ENCODE measurements around the gene PRELP. TPM values are rescaled to one million over a fixed set of nuclear protein-coding genes. Genes with fewer than 3 reads are reported as not detected.

PRELP gene
- total RNA-seq, 1 donor from 2014 or later = 7.0 TPM

DNA sequence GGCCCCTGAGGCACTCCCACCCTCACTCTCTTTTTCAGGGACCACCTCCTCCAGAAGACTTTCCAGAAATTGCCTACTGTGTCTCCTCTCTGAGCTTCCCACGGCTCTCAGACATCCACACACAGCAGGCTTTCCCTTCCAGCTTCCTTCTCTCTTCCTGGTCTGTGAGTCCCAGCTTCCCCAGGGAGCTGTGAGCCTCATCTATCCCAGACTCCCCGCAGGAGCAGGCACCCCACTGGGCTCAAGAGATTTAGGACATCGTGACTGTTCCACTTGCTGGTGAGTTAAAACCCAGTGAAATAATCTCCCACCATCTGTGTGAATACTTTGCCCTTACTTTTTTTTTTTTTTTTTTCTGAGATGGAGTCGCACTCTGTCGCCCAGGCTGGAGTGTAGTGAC lies 22.0 kb upstream of the PRELP start:
- no peak for DNase-seq (ENCODE audit: low spot score)

DNA sequence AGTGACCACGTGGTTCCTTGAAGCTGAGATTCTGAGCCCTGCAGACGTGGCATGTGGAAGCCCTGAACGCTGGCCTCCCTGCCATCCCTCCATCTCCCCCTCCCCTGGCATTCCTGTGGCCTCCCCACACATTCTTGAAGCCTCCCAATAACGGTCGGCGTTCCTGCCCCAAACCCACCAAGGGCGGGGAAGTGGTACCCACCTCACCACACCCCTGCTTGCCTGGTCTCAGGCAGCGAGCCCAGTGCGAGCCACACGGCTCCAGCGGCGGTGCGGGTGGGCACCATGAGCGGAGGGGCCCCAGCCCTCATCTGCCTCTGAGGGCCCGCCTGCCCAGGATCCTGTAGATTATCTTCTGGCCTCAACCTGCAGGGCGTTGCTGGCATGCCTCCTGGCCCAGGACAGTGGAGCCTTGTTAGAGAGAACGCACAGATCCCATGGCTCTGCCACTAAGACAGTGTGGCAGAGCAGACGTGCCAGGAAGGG lies 20.6 kb upstream of the PRELP start:
- no peak for DNase-seq (ENCODE audit: low spot score)

- DNase-seq (ENCODE audit: low spot score) = no peak
Measured at GRCh38 chr1:203455706-203456105, 19.9 kb upstream of the PRELP start.

GRCh38 chr1:203456577-203456976 lies 19.0 kb upstream of the PRELP start:
- DNase-seq (ENCODE audit: low spot score) = no peak

- no peak for DNase-seq (ENCODE audit: low spot score)
Measured at GRCh38 chr1:203458078-203458477, 17.5 kb upstream of the PRELP start.

DNA sequence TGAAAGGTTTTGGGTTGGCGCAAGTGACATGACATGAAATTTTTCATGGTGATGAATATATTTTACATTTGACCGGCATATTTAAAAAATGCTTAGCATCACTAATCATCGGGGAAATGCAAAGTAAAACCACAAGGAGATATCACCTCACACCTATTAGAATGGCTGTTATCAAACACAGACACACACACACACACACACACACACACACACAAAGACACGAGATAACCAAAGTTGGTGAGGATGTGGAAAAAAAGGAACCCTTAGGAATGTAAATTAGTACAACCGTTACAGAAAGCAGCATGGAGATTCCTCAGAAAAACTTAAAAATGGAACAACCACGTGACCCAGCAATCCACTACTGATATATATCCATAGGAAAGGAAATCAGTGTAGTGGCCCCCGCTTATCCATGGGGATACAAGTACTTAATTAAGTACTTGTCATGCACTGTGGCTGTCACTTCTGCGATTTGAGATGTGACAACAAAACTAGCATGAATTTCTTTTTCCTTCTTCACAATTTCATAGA lies 15.9 kb upstream of the PRELP start:
- no peak for DNase-seq (ENCODE audit: low spot score)

- DNase-seq (ENCODE audit: low spot score) = no peak
Measured at GRCh38 chr1:203461717-203462116, 13.9 kb upstream of the PRELP start.

- no peak for DNase-seq (ENCODE audit: low spot score)
Measured at GRCh38 chr1:203462143-203462542, 13.5 kb upstream of the PRELP start.

DNA sequence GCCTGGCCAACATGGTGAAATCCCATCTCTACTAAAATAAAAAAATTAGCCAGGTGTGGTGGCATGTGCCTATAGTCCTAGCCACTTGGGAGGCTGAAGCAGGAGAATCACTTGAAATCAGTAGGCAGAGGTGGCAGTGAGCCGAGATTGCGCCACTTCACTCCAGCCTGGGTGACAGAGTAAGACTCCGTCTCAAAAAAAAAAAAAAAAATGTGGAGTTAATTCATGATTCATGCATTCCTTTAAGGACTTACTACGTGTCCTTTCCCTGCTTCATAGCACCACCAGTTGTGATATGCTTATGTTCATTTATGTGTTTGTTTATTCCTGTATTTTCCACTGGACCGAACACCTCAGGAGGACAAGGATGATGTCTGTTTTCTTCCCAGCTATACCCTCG lies 12.7 kb upstream of the PRELP start:
- peak; percentile 44 for DNase-seq (ENCODE audit: low spot score)

- no peak for DNase-seq (ENCODE audit: low spot score)
Measured at GRCh38 chr1:203463469-203464062, 12.0 kb upstream of the PRELP start.

DNA sequence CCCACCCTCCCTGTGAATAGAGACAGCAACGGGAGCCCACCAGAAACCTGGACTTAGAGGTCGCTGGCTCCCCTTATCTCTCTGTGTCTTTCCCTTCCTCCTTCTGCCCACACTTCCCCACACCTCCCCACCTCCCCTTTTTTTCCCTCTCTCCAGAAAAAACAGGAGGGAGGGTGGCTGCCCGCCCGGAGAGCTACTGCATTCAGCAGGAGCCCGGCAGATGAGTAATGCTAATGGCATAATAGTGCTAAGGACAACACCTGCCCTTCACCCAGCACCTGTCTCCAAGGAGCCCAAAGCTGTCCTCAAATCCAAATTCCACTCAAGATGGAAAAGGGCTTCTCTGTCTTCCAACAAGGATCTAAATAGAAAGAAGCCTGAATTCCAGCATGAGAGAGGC lies 11.4 kb upstream of the PRELP start:
- DNase-seq (ENCODE audit: low spot score) = peak; percentile 53

- no peak for DNase-seq (ENCODE audit: low spot score)
Measured at GRCh38 chr1:203464743-203465142, 10.9 kb upstream of the PRELP start.

DNA sequence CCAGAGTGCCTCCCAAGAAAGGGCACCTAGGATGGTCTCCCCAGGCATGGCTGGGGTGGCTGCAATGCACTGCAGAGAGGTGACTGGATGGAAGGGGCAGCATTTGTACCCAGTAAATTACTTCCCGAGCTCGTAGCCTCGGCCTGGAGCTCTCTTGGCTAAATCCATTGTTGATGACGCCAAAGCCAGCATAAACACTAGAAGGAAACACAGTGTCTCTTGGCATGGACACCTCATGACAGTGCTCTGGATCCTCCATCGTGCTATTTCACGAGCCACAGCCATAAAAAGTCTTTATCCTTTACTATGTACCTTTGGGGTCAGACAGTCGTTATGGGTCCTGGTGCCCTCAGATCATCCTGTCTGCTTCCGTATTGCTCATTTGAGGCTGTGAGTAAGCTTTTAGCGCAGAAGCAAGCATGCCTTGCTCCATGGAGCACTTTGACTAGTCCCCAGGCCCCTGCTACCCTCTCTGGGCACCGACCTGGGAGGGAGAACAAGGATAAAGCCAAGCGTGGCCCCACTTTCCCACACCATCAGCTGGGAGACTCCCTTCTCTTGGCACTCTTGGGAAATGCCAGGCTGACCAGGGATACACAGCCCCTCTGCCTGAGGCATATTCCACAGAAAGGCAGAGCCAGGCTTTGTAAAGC lies 10.3 kb upstream of the PRELP start:
- no peak for DNase-seq (ENCODE audit: low spot score)

GRCh38 chr1:203465948-203466347 lies 9.7 kb upstream of the PRELP start:
- peak; percentile 93 for DNase-seq (ENCODE audit: low spot score)

DNA sequence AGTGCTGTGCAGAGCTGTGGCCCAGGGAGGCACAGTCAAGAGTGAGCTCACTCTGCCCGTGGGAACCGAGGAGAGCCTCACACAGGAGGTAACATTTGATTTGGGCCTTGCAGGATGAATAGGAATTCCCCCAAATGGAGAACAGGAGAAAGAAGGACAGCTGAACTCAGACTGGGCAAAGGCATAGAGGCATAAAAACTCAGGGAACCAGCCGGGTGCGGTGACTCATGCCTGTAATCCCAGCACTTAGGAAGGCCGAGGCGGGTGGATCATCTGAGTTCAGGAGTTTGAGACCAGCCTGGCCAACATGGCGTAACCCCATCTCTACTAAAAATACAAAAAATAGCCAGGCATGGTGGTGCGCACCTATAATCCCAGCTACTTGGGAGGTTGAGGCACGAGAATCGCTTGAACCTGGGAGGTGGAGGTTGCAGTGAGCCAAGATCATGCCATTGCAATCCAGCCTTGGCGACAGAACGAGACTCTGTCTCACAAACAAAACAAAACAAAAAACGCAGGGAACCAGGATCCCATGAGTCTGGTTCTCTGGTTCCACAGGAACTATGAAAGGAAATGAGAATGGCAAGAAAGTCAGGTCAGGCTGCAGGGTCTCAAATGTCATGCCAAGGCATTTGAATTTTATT lies 8.6 kb upstream of the PRELP start:
- peak; percentile 64 for DNase-seq (ENCODE audit: low spot score)

GRCh38 chr1:203467550-203467921 lies 8.1 kb upstream of the PRELP start:
- peak; percentile 66 for DNase-seq (ENCODE audit: low spot score)

DNA sequence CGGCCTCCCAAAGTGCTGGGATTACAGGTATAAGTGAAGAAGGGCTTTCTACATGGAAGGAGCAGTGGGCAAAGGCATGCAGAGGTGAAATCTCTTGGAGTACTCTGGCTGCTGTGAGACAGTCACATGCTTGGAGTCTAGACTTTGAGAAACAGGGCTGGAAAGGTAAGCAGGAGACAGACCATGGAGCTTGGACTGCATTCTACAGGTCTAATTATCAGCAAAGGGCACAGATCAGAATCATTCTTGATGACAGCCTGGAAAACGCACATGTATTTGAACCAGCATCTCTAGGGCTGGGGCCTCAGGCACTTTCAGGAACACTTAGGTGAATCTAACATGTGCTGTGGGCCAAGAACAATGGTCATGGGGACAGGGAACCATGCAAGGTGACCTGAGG lies 7.3 kb upstream of the PRELP start:
- DNase-seq (ENCODE audit: low spot score) = no peak

GRCh38 chr1:203470240-203470639 lies 5.4 kb upstream of the PRELP start:
- DNase-seq (ENCODE audit: low spot score) = no peak

- DNase-seq (ENCODE audit: low spot score) = no peak
Measured at GRCh38 chr1:203471841-203472240, 3.8 kb upstream of the PRELP start.

DNA sequence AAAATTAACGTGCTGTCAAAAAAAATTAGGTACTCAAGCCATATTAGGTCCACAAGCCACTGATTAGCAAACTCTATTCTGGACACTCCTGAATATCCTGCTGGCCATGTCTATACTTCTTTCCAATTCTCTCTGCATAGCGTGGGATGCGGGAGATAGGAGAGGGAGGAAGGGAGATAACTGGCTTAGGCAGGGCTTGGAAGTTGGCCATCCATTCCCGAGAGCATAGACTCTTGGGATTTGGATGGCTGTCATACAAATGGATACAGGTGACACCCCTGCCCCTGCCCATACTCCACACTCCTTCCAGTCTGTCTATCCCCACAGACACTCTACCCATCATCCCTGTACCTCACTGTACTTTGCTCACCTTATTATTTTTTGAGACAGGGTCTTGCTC lies 2.3 kb upstream of the PRELP start:
- no peak for DNase-seq (ENCODE audit: low spot score)

GRCh38 chr1:203473781-203474305 lies 1.8 kb upstream of the PRELP start:
- DNase-seq (ENCODE audit: low spot score) = no peak

- DNase-seq (ENCODE audit: low spot score) = peak; percentile 72
Measured at GRCh38 chr1:203476216-203476814, 709 bp downstream of the PRELP start.

Measured in umbilical cord (tissue), 2 donors.